ENCODE measurements around the gene ABCA3.
A peak's percentile ranks its signal among the peaks of the same experiment; 100 is the strongest.

The ABCA3 gene

GRCh38 chr16:2358811-2359210 lies 18.3 kb upstream of the ABCA3 start:
- TF ChIP-seq CTCF (conservative IDR thresholded peaks at IDR 0.05; ENCODE audit: control insufficient read depth, insufficient read depth, low read depth, low read length): no peak
- DNase-seq (ENCODE audit: low read depth): no peak
- H3K4me3 ChIP-seq (ENCODE audit: control insufficient read depth, low read depth, low read length): no peak overlapping the region

DNA sequence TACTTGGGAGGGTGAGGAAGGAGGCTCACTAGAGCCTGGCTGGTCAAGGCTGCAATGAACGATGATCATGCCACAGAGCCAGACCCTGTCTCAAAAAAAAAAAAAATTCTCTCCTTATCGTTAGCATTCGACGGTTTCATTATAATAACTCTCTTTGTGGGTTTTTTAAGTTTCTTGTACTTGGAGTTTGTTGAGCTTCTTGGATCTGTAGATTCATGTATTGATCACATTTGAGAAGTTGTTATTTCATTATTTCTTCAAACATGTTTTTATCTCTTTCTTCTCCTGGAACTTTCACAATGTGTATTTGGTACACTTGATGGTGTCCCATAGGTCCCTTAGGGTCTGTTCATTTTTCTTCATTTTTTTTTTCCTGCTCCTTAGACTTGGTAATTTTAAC lies 16.8 kb upstream of the ABCA3 start:
- no peak for DNase-seq (ENCODE audit: low read depth)
- no peak overlapping the region for H3K4me3 ChIP-seq (ENCODE audit: control insufficient read depth, low read depth, low read length)
- no peak for TF ChIP-seq CTCF (conservative IDR thresholded peaks at IDR 0.05; ENCODE audit: control insufficient read depth, insufficient read depth, low read depth, low read length)

GRCh38 chr16:2350500-2350899 lies 10.0 kb upstream of the ABCA3 start:
- TF ChIP-seq CTCF (conservative IDR thresholded peaks at IDR 0.05; ENCODE audit: control insufficient read depth, insufficient read depth, low read depth, low read length): no peak
- H3K4me3 ChIP-seq (ENCODE audit: control insufficient read depth, low read depth, low read length): no peak overlapping the region
- DNase-seq (ENCODE audit: low read depth): no peak

DNA sequence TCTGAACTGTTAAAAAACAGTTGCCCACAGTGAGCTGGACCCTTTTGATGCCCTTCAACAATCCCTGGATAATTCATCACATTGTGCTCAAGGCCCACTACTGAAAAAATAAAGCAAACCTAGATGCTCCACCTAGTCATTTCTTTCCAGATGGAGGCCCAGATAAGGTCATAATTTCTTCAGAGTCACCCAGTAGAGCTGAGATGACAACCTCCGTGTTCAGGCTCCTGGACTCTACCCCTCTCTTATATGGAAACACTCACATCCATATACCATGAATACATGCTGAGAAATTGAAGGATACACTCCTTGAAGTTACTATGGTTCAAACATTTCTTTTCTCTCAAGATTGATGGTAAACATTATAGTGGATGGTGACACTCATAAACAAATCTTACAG lies 2.7 kb upstream of the ABCA3 start:
- DNase-seq (ENCODE audit: low read depth): no peak
- no peak for TF ChIP-seq CTCF (conservative IDR thresholded peaks at IDR 0.05; ENCODE audit: control insufficient read depth, insufficient read depth, low read depth, low read length)
- H3K4me3 ChIP-seq (ENCODE audit: control insufficient read depth, low read depth, low read length): no peak overlapping the region

DNA sequence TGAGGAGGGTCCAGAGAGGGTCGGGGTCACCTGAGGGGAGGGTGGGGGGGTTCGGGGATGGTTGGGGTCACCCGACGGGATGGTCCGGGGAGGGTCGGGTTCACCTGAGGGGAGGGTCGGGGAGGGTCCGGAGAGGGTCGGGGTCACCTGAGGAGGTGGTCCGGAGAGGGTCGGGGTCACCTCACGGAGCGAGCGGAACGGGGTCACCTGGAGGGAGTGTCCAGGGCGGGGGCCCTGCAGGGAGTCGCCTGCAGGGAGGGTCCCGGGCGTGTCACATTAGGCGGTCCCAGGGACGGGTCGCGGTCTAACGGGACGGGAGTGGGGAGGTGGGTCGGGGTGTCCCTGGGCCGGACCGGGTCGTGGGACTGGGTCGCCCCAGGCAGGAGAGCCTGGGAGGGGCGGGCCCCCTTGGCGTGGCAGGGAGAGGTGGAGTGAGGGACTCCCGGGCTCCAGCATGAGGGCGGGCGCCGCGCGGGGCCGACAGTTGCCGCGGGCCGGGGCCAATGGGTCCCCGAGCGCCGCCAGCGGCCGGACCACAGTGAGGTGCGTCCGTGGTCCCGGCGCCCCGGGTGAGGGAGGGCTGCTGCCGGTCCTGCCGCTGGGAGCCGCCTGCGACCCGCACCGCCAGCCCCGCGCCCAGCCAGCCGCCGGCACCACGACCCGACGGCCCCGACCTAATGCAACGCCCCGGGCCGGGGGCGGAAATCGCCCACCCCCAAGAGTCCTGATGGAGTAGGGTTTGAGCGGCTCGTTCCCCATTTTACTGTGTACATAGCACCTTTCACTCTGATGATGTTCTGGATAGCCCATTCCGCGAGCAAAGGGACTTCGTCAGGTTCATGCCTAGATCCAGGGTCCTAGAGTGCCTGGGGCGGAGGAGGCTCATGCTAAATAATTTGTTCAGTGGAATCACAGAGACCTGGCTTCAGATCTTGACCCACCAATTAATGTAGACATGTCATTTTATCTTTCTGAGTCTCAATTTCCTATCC lies 1.2 kb upstream of the ABCA3 start:
- TF ChIP-seq CTCF (conservative IDR thresholded peaks at IDR 0.05; ENCODE audit: control insufficient read depth, insufficient read depth, low read depth, low read length): no peak
- no peak for DNase-seq (ENCODE audit: low read depth)
- no peak overlapping the region for H3K4me3 ChIP-seq (ENCODE audit: control insufficient read depth, low read depth, low read length)

- no peak for TF ChIP-seq CTCF (conservative IDR thresholded peaks at IDR 0.05; ENCODE audit: control insufficient read depth, insufficient read depth, low read depth, low read length)
- no peak for DNase-seq (ENCODE audit: low read depth)
- peak overlapping the region; percentile 29 for H3K4me3 ChIP-seq (ENCODE audit: control insufficient read depth, low read depth, low read length)
These were observed 725 bp downstream of the ABCA3 start for GRCh38 chr16:2339521-2340484.
